GM12891 (cell line): Measurements from ENCODE around the gene ADCY10.

Source experiments
- POLR2A ChIP-seq: IDR thresholded peaks from 2 replicates; pipeline ENCODE4 v1.6.1; 2011; ENCODE audit warnings: low read depth, low read length, control low read depth
- POLR2AphosphoS5 ChIP-seq: IDR thresholded peaks from 2 replicates; pipeline ENCODE4 v1.6.1; 2011; ENCODE audit warnings: low read depth, low read length, control low read depth
- TAF1 ChIP-seq: IDR thresholded peaks from 2 replicates; pipeline ENCODE4 v1.6.1; 2011; ENCODE audit warnings: low read depth, low read length, control low read depth

- no peak for TF ChIP-seq POLR2AphosphoS5
- TF ChIP-seq POLR2A: no peak
- no peak for TF ChIP-seq TAF1
Measured at GRCh38 chr1:167815650-167816049, 98.3 kb downstream of the ADCY10 start.
